Activated CD8-positive, alpha-beta memory T cell treated with anti-CD3 and anti-CD28 coated beads for 36 hours (primary cell): ENCODE results near the gene C2orf69. TPM values are rescaled to one million over a fixed set of nuclear protein-coding genes. Genes with fewer than 3 reads are reported as not detected.

ENCODE experiments used
- CTCF ChIA-PET: fragments of 350-600 bp; sonication (Branson Sonifier 250); formaldehyde crosslinking; loops from one replicate; lab custom pipeline; 2021; ENCODE audit warnings: antibody characterized with exemption; lab: Charles Lee
- POLR2A ChIA-PET: fragments of 350-600 bp; sonication (Branson Sonifier 250); formaldehyde crosslinking; loops from one replicate; lab custom pipeline; 2021; ENCODE audit warnings: antibody characterized with exemption; lab: Charles Lee
- total RNA-seq, 2 experiments: library from RNA; stranded (reverse); gene quantifications; one replicate each; pipeline ENCODE4 v1.2.3, GENCODE V29; 2021

Gene C2orf69, protein sequence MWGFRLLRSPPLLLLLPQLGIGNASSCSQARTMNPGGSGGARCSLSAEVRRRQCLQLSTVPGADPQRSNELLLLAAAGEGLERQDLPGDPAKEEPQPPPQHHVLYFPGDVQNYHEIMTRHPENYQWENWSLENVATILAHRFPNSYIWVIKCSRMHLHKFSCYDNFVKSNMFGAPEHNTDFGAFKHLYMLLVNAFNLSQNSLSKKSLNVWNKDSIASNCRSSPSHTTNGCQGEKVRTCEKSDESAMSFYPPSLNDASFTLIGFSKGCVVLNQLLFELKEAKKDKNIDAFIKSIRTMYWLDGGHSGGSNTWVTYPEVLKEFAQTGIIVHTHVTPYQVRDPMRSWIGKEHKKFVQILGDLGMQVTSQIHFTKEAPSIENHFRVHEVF
- 10 to 100 TPM; 19.7 to 20.5 TPM for total RNA-seq

GRCh38 chr2:199911052-199911876 lies at the start of gene C2orf69:
C2orf69 (plus strand) TSS chr2:199911293; CDS start chr2:199911439, 146 bp downstream.
- ChIA-PET CTCF (interaction anchor here (0.5 kb wide), 1 partner anchor 659 kb away, joined by 3 read pairs; no protein-coding TSS in a partner anchor), POLR2A (interaction anchor here (1.1 kb wide), 1 partner anchor 42 kb away, joined by 3 read pairs; no protein-coding TSS in a partner anchor)

DNA sequence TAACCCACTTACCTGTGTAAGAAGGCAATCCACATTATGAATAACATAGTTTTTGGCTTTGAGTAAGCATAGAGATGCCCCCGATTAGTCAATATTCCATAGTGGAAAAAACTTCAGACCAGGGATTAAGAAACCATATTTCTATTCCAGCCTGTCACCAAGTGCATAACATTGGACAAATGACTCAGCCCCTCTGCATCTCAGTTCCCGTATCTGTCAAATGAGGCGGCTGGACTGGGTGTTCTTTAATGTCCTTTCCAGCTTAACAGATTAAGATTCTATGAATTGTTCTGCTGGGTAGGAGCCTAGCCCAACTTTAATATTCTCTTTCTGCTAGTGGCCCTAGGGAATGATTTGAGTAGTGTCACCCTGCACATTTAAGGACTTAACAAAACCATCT lies 48.3 kb upstream of the C2orf69 start:
- ChIA-PET CTCF (no interaction called here), POLR2A (no interaction called here)

DNA sequence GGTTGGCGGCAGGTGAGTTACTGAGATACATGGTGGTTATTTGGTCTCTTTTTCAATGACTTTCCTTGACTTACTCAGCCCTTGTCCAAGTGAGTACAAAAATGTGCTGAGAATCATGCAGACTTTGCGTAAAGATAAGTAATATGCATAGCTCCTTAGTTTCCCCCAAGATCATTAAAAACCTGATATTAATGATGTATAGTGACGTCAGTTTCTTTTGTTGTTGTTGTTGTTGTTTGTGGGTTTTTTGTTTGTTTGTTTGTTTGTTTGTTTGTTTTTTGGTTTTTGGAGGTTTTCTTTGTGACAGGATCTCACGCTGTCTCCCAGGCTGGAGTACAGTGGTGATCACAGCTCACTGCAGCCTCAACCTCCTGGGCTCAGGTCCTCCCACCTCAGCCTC lies 45.2 kb upstream of the C2orf69 start:
- ChIA-PET CTCF (no interaction called here), POLR2A (no interaction called here)

DNA sequence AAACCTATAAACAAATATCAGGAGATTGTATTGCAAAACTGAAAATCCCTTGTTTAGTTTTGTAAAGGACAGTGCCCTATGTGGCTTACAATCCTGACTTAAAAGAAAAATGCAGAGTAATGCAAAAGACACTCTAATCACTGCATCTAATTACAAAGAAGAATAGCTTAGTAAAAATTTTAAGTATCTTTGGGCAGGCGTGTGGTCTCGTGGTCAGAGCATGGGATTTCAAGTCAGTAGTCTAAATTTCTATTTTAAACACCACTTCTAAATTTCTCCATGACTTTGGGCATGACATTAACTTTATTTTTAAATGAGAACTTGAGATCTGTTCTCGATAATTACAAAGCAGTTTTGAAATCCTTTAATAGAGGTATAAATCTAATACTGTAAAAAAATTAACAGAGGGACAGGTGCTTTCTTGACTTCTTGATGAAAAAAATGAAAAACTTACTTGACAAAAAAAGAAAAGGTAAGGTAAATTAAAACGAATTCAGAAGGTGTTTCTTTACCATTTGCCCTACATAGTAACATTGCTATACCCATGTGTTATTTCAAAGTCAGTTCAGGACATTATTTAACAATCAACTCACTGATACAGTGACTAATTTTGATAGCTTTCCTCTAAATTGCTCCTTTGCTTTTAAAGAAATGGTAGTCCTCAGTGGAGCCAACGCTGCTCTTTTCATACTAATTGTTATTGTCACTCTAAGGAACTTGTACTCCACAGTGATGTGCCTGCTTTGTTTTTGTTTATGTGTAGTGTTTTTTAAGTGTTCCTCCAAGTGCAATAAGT lies 42.5 kb upstream of the C2orf69 start:
- POLR2A ChIA-PET: no interaction called here
- CTCF ChIA-PET: no interaction called here

DNA sequence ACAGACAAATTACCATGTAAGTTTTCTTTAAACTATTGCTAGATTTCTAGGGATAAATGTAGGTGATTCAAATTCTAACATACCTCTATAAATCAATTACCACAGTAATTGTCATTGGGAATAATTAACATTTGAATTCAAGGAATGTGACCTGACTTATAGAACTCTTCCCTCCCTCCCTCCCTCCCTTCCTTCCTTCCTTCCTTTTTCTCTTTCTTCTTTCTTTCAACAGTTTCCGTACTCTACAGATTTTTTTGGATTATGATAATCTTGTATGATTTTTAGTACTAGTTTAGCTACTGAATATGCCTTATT lies 41.9 kb upstream of the C2orf69 start:
- POLR2A ChIA-PET: interaction anchor here (0.6 kb wide), 1 partner anchor 421 kb away, joined by 3 read pairs; no protein-coding TSS in a partner anchor
- CTCF ChIA-PET: no interaction called here

GRCh38 chr2:199869653-199870052 lies 41.4 kb upstream of the C2orf69 start:
- ChIA-PET CTCF (no interaction called here), POLR2A (interaction anchor here (0.6 kb wide), 1 partner anchor 420 kb away, joined by 3 read pairs; no protein-coding TSS in a partner anchor)

GRCh38 chr2:199870581-199870980 lies 40.5 kb upstream of the C2orf69 start:
- POLR2A ChIA-PET: no interaction called here
- CTCF ChIA-PET: no interaction called here

DNA sequence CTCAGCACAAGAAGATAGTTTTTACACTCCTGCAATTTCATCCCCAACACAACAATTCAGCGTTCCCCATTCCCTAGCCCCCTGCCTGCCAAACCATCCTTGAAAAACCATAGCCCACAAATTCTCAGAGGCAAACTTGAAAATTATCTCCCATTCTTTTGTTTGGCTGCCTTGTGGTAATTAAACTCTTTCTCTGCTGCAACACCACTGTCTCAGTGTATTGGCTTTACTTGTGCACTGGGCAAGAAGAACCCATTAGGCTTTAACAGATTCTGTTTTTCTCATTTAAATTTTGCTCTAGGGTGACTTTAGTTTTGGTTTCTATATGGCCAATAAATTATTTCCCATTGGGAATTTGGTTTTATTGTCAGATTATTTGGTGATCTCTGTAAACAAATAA lies 36.9 kb upstream of the C2orf69 start:
- POLR2A ChIA-PET: no interaction called here
- CTCF ChIA-PET: no interaction called here

DNA sequence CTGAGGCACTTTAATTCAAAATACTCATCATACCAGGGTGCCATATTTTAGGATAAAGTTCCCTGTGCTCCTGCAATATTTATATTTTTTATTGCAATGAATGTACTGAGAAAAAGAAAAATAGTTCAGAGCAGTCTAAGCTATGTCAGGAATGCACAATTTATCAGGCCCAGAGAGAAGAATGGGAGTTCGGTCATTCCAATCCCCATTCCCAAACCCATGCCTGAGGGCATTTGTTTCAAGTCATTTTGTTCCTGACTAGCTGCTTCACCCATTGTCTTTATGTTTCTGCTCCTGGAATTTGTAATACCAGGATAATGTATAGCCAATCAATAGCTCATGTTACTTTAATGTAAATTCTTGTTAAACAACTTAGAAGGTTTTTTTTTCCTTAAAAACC lies 35.7 kb upstream of the C2orf69 start:
- POLR2A ChIA-PET: no interaction called here
- CTCF ChIA-PET: no interaction called here

DNA sequence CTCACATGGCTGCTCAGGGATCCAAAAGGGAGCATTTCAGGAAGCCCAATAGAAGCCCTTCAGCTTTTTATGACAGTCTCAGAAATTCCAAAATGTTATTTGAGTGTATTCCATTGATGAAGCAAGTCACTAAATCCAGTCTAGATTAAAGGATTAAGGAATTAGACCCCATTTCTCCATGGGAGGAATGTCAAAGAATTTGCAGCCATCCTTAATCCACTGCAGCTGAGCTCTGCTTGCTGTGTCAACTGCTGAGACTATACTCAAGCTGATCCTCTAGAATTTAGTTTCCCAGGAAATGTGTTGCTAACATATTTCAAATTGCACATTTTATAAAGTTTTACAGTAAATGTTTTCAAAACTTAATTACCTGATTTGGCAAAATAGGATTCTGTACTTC lies 28.4 kb upstream of the C2orf69 start:
- ChIA-PET CTCF (interaction anchor here (0.6 kb wide), 1 partner anchor 21 kb away, joined by 4 read pairs; no protein-coding TSS in a partner anchor), POLR2A (no interaction called here)

GRCh38 chr2:199883474-199884212 lies 27.4 kb upstream of the C2orf69 start:
- ChIA-PET CTCF (interaction anchor here (0.6 kb wide), 1 partner anchor 20 kb away, joined by 4 read pairs; no protein-coding TSS in a partner anchor), POLR2A (no interaction called here)

GRCh38 chr2:199895406-199895805 lies 15.7 kb upstream of the C2orf69 start:
- CTCF ChIA-PET: no interaction called here
- POLR2A ChIA-PET: no interaction called here

- ChIA-PET CTCF (no interaction called here), POLR2A (no interaction called here)
Measured at GRCh38 chr2:199896617-199897016, 14.5 kb upstream of the C2orf69 start.

GRCh38 chr2:199901942-199902341 lies 9.2 kb upstream of the C2orf69 start:
- ChIA-PET CTCF (no interaction called here), POLR2A (no interaction called here)

DNA sequence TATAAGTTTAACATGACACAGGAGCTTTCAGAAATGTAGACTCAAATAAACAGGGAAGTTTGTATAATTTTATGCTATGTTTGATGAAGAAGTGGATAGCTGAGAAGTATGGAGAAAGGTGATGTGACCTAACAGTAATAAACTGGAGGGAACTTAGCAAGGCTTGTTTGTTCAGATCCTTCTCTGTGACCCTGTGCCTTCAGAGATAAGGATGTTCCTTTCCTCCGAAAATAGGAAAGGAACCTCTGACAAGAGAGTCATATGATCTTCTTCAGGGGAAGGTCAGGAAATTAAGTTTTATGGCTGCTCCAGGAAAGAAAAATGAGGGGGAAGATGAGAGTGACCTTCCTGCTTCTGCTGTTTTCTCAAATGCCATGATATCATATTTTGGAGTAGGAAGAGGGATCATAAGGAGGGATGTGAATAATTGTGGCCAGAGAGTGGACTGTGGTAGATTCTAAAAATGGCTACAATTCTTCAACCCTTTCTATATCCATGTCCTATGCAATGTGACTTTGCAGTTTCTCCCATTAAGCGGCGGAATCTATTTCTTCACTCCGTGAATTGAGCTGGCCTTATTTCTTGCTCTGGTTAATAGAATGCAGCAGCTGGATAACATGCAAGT lies 8.5 kb upstream of the C2orf69 start:
- ChIA-PET CTCF (no interaction called here), POLR2A (no interaction called here)

DNA sequence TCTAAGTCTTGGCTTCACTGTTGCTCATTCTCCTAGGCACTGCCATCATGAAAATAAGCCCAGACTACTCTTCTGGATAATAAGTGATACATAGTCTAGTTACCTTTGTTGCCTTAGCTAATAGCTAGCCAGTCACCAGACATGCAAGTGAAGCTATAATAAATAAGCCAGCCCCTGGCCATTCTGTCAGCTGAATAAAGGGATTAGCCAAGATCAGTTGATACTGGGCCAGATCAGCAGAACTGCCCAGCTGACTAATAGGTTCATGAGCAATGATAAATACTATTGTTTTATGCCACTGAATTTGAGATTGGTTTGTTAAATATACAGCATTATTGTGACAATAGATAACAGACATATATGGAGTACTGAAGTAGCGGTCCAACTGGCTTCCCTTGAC lies 8.0 kb upstream of the C2orf69 start:
- CTCF ChIA-PET: no interaction called here
- POLR2A ChIA-PET: no interaction called here

DNA sequence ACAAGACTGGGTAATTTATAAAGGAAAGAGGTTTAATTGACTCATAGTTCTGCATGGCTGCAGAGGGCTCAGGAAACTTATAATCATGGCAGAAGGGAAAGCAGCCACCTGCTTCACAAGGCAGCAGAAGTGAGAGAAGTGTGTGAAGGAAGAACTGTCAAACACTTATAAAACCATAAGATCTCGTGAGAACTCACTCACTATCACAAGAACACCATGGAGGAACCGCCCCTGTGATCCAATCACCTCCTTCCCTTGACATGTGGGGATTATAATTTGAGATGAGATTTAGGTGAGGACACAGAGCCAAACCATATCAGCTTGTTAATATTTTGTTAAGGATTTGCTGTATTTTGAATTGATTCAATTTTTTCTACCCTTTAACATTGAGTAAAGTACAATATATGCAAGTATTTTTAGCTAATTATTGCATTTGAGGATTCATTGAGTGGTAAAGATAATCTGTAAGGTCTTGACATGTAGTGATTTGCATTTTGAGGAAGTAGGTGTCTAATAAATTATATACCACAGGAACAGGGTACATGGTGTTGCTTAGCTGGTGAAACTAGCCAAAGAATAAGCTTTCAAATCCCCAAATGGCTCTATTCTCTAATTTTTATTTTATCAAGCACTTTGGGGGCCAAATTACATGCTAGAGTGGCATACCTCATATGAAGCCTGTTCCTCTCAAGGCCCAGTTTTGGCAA lies 3.9 kb upstream of the C2orf69 start:
- ChIA-PET CTCF (no interaction called here), POLR2A (no interaction called here)
